Activated T-cell treated with anti-CD3 and anti-CD28 coated beads for 48 hours (primary cell): ENCODE measurements around the gene GDPD4.

Experiments
- DNase-seq: peaks from one replicate; pipeline ENCODE4 v3.0.0-alpha.2; 2020; ENCODE audit warnings: low read depth

Gene GDPD4

GRCh38 chr11:77233011-77233410 lies 68.5 kb downstream of the GDPD4 start:
- no peak for DNase-seq

GRCh38 chr11:77232242-77232641 lies 69.2 kb downstream of the GDPD4 start:
- no peak for DNase-seq

- DNase-seq, result no peak
Measured at GRCh38 chr11:77231800-77232199, 69.7 kb downstream of the GDPD4 start.

GRCh38 chr11:77230878-77231605 lies 70.4 kb downstream of the GDPD4 start:
- no peak for DNase-seq

- DNase-seq, result no peak
Measured at GRCh38 chr11:77223797-77224196, 77.7 kb downstream of the GDPD4 start.

GRCh38 chr11:77217156-77217555 lies 84.3 kb downstream of the GDPD4 start:
- DNase-seq, result no peak

- DNase-seq, result no peak
Measured at GRCh38 chr11:77215106-77215505, 86.4 kb downstream of the GDPD4 start.

GRCh38 chr11:77214557-77214956 lies 86.9 kb downstream of the GDPD4 start:
- no peak for DNase-seq

GRCh38 chr11:77213589-77214428 lies 87.7 kb downstream of the GDPD4 start:
- no peak for DNase-seq

- no peak for DNase-seq
Measured at GRCh38 chr11:77213029-77213579, 88.4 kb downstream of the GDPD4 start.

- no peak for DNase-seq
Measured at GRCh38 chr11:77212314-77213007, 89.0 kb downstream of the GDPD4 start.

- no peak for DNase-seq
Measured at GRCh38 chr11:77211594-77212251, 89.8 kb downstream of the GDPD4 start.

- DNase-seq, result no peak
Measured at GRCh38 chr11:77211040-77211451, 90.4 kb downstream of the GDPD4 start.

GRCh38 chr11:77209663-77210062 lies 91.8 kb downstream of the GDPD4 start:
- DNase-seq, result no peak

GRCh38 chr11:77208535-77208934 lies 93.0 kb downstream of the GDPD4 start:
- DNase-seq, result no peak

GRCh38 chr11:77207618-77208313 lies 93.7 kb downstream of the GDPD4 start:
- no peak for DNase-seq

- no peak for DNase-seq
Measured at GRCh38 chr11:77207019-77207485, 94.4 kb downstream of the GDPD4 start.

GRCh38 chr11:77206264-77207018 lies 95.0 kb downstream of the GDPD4 start:
- no peak for DNase-seq

- DNase-seq, result no peak
Measured at GRCh38 chr11:77205467-77206263, 95.8 kb downstream of the GDPD4 start.
